Thoracic aorta (tissue), 2 donors: Measurements from ENCODE around the gene ST6GAL1. TPM values are rescaled to one million over a fixed set of nuclear protein-coding genes. Genes with fewer than 3 reads are reported as not detected.
A peak's percentile ranks its signal among the peaks of the same experiment; 100 is the strongest.

Experiments
- ATAC-seq: fragments of 150-250 bp; one replicate; pipeline ENCODE4 v1.8.0; 2017; ENCODE audit warnings: low read depth; ENCODE audit not compliant: insufficient number of reproducible peaks, low FRiP score
- DNase-seq: peaks from one replicate; pipeline ENCODE4 v3.0.0-alpha.2; 2020; ENCODE audit warnings: low spot score
- H3K27ac ChIP-seq, 2 donors: fragments of 200-600 bp; sonication (generic); 1 replicate in 1 of 2; 2 replicates in 1 of 2; pipeline ENCODE4 v1.5.1; 2016; ENCODE audit warnings: mild to moderate bottlenecking in 2 of 2, moderate library complexity in 2 of 2
- H3K27me3 ChIP-seq: fragments of 200-600 bp; sonication (generic); replicated peaks from 2 replicates; pipeline ENCODE4 v1.6.0; 2016; ENCODE audit warnings: mild to moderate bottlenecking; ENCODE audit not compliant: insufficient read depth
- H3K36me3 ChIP-seq: fragments of 200-600 bp; sonication (generic); one replicate; pipeline ENCODE4 v1.5.1; 2016
- H3K4me1 ChIP-seq, 2 donors: fragments of 200-600 bp; sonication (generic); 1 replicate in 1 of 2; 2 replicates in 1 of 2; pipeline versions ENCODE4 v1.5.1 to v1.6.0; 2016; ENCODE audit warnings: low read depth in 2 of 2, mild to moderate bottlenecking in 1 of 2; ENCODE audit not compliant: control insufficient read depth in 1 of 2
- H3K4me3 ChIP-seq: fragments of 200-600 bp; sonication (generic); 2 replicates; pipeline ENCODE4 v1.5.1; 2016; ENCODE audit warnings: mild to moderate bottlenecking
- H3K9me3 ChIP-seq: fragments of 200-600 bp; sonication (generic); 2 replicates; pipeline ENCODE4 v1.5.1; 2016
- total RNA-seq, 2 donors: library from RNA; depleted of rRNA; stranded (reverse); fragments of >200 nt; gene quantifications; one replicate each; pipeline versions ENCODE4 v1.1.0 to v1.2.3, GENCODE V29; 2016
- TF ChIP-seq, protein P1 (sequence below): fragments of 200-600 bp; sonication (generic); IDR thresholded peaks from one replicate; pipeline ENCODE4 v1.5.1; 2019; ENCODE audit warnings: antibody characterized with exemption

Gene ST6GAL1
- total RNA-seq, 2 donors from 2014 or later, result 89.5 to 141 TPM

DNA sequence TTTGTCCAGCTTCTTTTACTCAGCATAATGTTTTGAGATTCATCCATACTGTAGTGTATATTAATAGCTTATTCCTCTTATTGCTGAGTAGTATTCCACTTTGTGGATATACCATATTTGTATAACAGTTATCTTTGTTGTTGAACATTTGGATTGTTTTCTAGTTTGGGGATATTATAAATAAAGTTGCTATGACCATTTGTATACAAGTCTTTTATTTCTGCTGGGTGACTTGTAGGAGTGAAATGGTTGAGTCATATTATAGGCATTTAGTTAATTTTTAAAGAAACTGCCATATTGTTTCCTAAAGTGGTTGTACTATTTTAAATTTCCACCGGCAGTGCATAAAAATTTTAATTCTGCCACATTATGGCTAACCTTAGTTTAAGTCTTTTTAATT is 155.6 kb downstream of the ST6GAL1 start:
- DNase-seq, result no peak
- no peak for ATAC-seq
- no peaks in the 10 kb centered on the region for H3K36me3 ChIP-seq
- peaks cover 11% of the 10 kb centered on the region for H3K9me3 ChIP-seq
- H3K4me3 ChIP-seq, result no peak overlapping the region
- TF ChIP-seq, protein P1, sequence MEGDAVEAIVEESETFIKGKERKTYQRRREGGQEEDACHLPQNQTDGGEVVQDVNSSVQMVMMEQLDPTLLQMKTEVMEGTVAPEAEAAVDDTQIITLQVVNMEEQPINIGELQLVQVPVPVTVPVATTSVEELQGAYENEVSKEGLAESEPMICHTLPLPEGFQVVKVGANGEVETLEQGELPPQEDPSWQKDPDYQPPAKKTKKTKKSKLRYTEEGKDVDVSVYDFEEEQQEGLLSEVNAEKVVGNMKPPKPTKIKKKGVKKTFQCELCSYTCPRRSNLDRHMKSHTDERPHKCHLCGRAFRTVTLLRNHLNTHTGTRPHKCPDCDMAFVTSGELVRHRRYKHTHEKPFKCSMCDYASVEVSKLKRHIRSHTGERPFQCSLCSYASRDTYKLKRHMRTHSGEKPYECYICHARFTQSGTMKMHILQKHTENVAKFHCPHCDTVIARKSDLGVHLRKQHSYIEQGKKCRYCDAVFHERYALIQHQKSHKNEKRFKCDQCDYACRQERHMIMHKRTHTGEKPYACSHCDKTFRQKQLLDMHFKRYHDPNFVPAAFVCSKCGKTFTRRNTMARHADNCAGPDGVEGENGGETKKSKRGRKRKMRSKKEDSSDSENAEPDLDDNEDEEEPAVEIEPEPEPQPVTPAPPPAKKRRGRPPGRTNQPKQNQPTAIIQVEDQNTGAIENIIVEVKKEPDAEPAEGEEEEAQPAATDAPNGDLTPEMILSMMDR, result no peak
- H3K27me3 ChIP-seq, result no peaks in the 10 kb centered on the region
- H3K27ac ChIP-seq, result peak overlapping the region; percentile 61 to 76
- H3K4me1 ChIP-seq, result peaks cover 22 to 37% of the 10 kb centered on the region in 2 donors

GRCh38 chr3:187086831-187087230 is 156.5 kb downstream of the ST6GAL1 start:
- peaks cover 22 to 37% of the 10 kb centered on the region in 2 donors for H3K4me1 ChIP-seq
- TF ChIP-seq, protein P1, result no peak
- H3K4me3 ChIP-seq, result no peak overlapping the region
- no peaks in the 10 kb centered on the region for H3K36me3 ChIP-seq
- peaks cover 11% of the 10 kb centered on the region for H3K9me3 ChIP-seq
- DNase-seq (no peak), ATAC-seq (no peak)
- no peak overlapping the region for H3K27ac ChIP-seq
- no peaks in the 10 kb centered on the region for H3K27me3 ChIP-seq

DNA sequence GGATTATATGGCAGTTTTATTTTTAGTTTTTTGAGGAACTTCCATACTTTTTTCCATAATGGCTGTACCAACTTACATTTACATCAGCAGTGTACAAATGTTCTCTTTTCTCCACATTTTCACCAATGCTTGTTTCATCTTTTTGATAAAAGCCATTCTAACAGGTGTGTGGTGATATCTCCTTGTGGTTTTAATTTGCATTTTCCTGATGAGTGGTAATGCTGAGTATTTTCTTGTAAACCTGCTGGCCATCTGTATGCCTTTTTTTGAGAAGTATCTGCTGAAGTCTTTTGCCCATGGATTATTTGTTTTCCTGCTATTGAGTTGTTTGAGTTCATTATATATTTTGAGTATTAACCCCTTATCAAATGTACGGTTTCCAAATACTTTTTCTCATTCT is 158.4 kb downstream of the ST6GAL1 start:
- no peak overlapping the region for H3K27ac ChIP-seq
- ATAC-seq, result no peak
- H3K36me3 ChIP-seq, result no peaks in the 10 kb centered on the region
- H3K4me3 ChIP-seq, result no peak overlapping the region
- DNase-seq, result no peak
- H3K4me1 ChIP-seq, result peaks cover 22 to 34% of the 10 kb centered on the region in 2 donors
- no peaks in the 10 kb centered on the region for H3K27me3 ChIP-seq
- peaks cover 14% of the 10 kb centered on the region for H3K9me3 ChIP-seq
- TF ChIP-seq, protein P1, result no peak

DNA sequence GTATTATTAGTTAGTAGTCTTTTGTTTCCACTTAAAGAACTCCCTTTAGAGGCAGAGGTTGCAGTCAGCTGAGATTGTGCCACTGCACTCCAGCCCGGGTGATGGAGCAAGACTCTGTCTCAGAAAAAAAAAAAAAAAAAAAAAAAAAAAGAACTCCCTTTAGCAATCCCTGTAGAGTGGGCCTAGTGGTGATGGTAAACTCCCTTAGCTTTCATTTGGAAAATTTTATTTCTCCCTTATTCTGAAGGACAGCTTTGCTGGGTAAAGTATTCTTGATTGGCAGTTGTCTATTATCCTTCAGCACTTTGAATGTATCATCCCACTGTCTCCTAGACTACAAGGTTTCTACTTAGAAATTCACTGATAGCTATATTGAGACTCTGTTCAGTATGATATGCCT is 163.0 kb downstream of the ST6GAL1 start:
- DNase-seq (no peak), ATAC-seq (no peak)
- Histone ChIP-seq H3K4me3 (no peak overlapping the region), H3K4me1 (peaks cover 4 to 9% of the 10 kb centered on the region in 2 donors), H3K36me3 (no peaks in the 10 kb centered on the region), H3K9me3 (peaks cover 4% of the 10 kb centered on the region), H3K27me3 (no peaks in the 10 kb centered on the region), H3K27ac (no peak overlapping the region)
- TF ChIP-seq, protein P1, result no peak

GRCh38 chr3:187098923-187099512 is 168.7 kb downstream of the ST6GAL1 start:
- Histone ChIP-seq H3K4me3 (no peak overlapping the region), H3K27ac (no peak overlapping the region), H3K9me3 (no peaks in the 10 kb centered on the region), H3K27me3 (no peaks in the 10 kb centered on the region), H3K36me3 (no peaks in the 10 kb centered on the region), H3K4me1 (peaks cover 16 to 28% of the 10 kb centered on the region in 2 donors)
- TF ChIP-seq, protein P1, result no peak
- no peak for DNase-seq
- ATAC-seq, result no peak
